SK-N-DZ (cell line): ENCODE data around the gene ZNF438. TPM values are rescaled to one million over a fixed set of nuclear protein-coding genes. Genes with fewer than 3 reads are reported as not detected.
"Not testable (repeated sequence)": the region's sequence is repeated elsewhere in the genome, so short reads cannot be mapped to it uniquely, and the experiment has no call there.

ENCODE experiments used
- DNase-seq: peaks from one replicate; pipeline ENCODE4 v3.0.0-alpha.2; 2015; ENCODE audit warnings: low spot score
- polyA plus RNA-seq, 2 experiments: library from polyadenylated mRNA; depleted of rRNA; stranded (reverse); fragments of >200 nt; gene quantifications; 2 replicates each; pipeline ENCODE4 v1.2.3, GENCODE V29; 2014

ZNF438 gene
- polyA plus RNA-seq (2014; cell fraction: cytosol; rRNA removed): 1.9 and 2.8 TPM in 2 replicates
- 1.5 and 2.9 TPM in 2 replicates for polyA plus RNA-seq (2014; cell fraction: nucleus; rRNA removed)

DNA sequence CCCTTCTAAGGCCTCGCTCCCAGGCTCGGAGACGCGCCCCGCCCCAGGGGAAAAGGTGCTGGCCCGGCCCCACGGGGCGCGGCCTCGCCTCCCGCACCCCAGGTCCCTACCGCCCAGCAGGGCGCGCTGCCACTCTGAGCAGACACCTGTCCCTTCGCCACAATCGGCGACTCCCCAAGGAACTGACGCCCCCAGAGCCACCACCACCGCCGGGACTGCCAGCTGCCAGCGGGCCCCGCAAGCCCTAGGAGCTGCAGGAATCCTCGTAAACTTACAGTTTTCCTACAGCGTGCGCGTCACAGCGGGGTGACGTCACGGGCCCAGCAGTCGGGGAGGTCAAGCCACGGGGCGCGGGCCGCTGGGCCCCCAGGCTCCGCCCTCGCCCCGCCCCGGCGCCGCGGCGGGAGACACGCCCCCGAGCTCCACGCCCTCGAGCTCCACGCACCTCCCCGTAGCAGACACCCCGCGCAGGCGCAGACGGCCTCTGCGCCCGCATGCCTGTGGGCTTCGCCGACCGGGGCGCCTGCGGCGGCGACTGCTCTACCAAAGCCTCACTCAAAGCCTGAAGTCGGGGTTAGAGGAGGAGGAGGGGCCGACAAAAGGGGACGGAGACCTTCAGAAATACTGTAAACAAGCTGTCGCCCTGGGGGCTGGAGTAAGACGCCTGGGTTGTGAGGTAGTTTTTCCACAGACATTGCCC is at the start of gene ZNF438:
TSS of gene ZNF438 (minus strand) at position 308 of the 700 bp plus-strand sequence. CDS start 154,831 bp downstream, outside the sequence.
- peak; percentile 90 for DNase-seq

DNA sequence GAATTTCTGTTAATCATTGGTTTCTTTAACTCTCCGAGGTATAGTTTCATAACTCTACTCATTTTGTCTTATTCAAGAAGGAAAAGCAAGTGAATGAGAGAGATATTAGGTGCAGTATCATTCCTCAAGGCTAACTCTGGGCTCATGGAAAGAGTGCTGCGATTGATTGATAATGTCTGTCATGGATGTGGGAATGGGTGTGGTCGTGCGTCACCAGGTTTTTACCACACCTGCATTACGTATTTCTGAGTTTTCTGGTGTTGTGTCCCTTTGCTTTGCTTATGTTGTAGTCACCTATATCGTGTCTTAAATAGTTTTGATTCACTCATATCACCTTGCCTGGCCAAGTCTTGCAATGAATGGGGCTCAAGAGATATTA is 44.9 kb upstream of the ZNF438 start:
- no peak for DNase-seq

DNA sequence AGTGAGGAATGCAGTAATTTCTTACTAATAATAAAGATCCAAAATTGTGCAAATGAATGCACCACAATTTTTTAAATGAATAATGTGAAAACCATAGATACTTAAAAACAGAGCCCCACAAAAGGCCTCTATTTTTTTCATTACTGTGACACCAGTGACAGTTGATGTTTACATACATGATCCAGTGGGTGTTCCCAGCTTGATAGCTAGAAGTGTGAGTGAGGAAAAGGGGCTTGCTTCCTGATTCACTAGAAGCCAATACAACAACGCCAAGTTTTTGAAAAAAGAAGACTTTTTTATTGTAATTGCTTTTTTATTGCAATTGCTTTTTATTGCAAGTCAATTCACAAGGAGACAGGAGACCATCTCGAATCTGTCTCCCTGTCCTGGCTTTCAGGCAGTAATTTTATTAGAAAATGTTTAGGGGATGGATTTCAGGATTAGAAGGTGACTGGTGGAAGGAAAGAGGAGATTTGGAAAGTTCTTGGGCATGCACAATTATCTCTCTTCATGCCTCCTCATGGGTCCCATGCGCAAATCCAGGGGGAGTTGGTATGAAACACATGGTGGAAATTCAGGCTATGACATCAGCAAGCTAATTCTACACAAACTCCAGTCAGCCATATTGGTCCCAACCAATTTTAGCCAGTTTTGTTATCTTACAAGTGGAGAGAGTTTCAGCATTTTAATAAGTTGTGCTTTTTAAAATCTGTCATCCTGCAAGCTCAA is 44.4 kb upstream of the ZNF438 start:
- no peak for DNase-seq

- no peak for DNase-seq
These were observed 43.8 kb upstream of the ZNF438 start for GRCh38 chr10:31075434-31075833.

GRCh38 chr10:31074722-31075086 is 43.0 kb upstream of the ZNF438 start:
- DNase-seq: no peak

DNA sequence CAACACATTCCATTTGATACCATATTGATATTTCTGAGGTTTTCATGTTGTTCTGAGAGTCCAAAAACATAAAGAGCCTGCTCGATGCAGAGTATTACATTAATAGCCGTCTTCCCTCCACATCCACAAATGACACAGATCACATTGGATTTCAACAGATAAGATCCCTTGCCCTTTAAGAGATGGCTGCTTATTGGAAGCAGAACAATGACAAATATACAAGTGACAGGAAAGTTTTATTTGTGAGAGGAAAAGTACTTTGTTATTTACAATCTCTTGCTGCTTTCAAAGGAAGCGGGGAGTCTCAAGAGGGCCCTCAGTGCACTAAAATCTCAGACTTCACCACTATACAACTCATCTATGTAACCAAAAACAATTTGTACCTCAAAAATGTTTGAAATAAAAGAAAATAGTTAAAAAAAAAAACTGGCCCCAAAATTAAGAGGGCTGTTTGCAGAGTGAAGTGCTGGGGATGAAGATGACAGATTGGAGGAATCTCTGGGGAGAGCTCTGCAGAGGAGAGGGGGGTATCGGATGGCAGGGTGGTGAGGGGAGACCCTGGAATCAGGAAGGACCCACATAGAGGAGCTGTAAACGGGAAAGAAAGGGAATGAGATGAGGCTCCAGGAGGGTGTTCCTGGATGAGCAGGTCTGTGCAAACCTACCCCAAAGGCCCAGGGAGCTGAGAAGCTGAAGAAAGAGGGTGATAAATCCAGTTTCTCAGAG is 42.5 kb upstream of the ZNF438 start:
- DNase-seq: no peak

- no peak for DNase-seq
These were observed 41.5 kb upstream of the ZNF438 start for GRCh38 chr10:31073211-31073610.

DNA sequence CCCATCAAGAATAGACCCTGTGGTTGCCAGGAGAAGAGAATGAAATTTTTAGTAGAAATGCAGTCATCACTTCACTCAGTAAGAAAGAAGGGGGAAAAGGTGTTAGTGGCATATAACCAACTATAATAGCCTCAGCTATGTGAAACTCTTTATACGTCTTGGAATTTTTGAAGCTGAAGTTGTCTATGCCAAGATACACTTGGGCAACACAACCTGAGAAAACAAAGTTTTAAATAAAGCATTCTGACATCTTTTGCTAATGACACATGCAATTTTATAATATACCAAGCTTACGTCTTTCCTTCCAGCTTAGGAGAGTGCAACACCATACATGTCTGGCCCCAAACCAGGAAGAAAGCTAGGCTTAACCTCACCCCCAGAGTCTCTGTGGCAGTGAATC is 40.8 kb upstream of the ZNF438 start:
- DNase-seq: no peak

DNA sequence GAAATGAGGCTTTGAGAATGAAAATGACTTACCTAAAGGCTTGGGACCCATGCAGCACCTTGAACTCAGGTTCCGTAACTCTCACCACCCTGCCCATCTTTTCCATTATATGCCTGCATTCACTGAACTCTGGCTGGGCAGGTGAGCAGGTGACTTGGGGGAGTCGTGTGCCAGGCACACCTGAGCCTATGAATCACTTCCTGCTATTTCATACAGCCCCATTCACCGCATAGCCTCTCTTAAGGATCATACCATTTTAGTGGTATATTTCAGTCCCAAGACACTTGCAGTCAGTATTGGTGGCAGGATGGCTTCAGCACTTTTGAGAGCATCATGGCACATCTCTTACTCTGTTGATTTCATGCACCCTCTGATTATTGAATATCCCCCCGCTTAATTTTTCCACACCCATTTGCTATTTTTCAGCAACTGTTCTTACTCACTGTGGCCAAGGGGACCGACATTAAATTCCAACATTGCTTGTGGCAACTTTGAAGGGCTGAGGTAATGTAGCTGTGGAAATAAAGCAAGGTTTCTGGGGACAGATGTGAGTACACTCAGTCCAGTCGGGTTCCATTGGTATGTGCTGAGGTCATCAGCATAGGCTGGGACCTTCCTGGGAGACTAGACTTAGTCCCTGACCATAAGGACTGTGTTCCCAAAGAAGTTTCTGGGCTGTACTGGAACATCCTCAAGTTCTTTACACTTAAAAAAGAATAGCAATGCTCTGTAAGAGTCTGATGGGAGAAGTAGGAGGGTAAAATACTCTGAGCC is 39.8 kb upstream of the ZNF438 start:
- no peak for DNase-seq

DNA sequence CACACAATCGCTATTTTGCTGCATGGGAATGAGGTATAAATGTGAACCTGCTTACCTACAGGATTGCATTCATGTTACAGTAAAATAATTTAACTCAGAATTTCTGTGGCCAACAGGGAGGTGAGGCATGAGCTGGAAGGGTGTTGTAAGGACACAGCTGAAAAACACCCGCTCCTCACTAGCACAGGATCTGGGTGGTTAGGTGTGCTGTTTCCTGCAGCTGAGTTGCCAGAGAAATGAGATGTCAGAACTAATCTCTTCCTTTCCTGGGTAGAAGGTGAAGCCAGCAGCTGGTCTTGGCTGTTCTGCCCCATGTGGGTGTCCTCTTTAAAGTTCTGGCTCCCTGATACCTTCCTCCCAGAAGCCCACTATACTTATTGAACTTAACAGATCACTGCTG is 39.0 kb upstream of the ZNF438 start:
- DNase-seq: no peak

DNA sequence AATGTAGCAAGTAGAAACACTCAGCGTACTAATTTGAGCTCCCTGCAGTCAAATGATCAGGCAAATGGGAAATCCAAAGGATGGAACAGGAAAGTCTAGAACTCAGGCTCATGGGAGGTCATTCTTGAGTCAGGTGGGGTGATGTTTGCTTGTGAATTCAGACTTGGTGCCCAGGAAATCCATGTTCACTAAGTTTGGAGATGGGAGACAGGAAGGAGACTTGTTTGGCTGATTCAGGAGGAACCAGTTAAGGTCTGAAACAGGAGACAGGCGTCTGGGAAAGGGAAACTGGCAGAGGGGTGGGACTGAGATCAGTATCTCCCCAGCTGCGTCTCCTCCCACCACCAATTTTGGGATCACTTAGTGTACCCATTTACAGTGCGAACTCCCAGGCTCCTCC is 38.4 kb upstream of the ZNF438 start:
- DNase-seq: no peak

- no peak for DNase-seq
These were observed 37.7 kb upstream of the ZNF438 start for GRCh38 chr10:31069411-31069810.

- no peak for DNase-seq
These were observed 32.7 kb upstream of the ZNF438 start for GRCh38 chr10:31064348-31064747.

- peak; percentile 16 for DNase-seq
These were observed 32.2 kb upstream of the ZNF438 start for GRCh38 chr10:31063841-31064240.

GRCh38 chr10:31062856-31063255 is 31.2 kb upstream of the ZNF438 start:
- no peak for DNase-seq

GRCh38 chr10:31061941-31062340 is 30.3 kb upstream of the ZNF438 start:
- no peak for DNase-seq

DNA sequence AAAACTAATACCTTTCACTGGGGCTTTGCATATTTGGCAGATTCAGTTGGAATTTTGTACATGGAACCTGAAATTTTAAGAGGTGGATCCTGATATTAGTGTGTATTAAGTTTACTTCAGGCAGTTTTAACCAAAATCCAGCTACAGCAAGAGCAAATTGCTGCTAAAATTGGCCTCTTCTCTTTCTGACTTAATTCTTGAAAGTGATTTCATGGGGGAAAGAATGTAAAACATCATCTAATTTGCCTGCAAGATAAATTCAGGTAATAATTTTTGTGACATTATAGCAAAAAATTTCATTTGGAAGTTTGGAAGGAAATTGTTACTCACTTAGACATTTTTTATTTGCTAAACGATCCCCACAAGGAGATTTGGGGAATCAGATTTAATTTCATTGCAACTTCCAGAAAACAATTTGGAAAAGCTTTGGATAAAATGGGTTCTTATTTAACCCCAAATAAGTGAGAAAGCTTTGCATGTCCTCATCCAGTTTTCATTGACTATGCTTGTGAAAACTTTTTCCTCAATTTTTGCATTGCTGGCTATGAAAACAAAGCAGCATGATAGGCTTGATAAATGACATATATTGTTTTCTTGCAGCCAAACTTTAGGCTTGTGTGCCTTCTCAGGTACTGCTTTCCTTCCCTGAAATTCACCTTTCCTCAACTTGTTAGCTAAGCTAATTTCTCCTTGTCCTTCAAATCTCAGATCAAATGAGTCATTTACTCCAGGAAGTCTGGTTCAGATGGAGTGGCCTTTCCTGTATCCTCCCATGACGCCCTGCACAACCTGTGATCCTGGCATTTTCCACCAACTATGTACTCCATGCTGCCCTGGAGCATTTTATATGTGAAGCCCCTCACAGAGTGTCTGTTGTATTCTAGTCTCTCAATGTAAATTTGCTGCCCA is 27.4 kb upstream of the ZNF438 start:
- DNase-seq: no peak

- not testable (repeated sequence) for DNase-seq
These were observed 25.0 kb upstream of the ZNF438 start for GRCh38 chr10:31056678-31057077.

DNA sequence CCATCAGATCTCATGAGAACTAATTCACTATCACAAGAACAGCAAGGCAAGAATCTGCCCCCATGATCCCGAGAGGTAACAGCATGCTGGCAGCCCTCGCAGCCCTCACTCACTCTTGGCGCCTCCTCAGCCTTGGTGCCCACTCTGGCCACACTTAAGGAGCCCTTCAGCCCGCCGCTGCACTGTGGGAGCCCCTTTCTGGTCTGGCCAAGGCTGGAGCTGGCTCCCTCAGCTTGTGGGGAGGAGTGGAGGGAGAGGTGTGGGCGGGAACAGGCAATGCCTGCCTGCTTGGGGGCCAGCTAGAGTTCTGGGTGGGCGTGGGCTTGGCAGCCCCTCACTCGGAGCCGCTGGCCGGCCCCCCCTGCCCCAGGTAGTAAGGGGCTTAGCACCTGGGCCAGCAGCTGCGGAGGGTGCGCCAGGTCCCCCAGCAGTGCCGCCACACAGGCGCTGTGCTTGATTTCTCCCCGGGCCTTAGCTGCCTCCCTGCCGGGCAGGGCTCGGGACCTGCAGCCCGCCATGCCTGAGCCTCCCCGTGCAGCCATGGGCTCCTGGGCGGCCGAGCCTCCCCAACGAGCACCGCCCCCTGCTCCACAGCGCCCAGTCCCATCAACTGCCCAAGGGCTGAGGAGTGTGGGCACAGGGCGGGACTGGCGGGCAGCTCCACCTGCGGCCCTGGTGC is 24.0 kb upstream of the ZNF438 start:
- no peak for DNase-seq

GRCh38 chr10:31051703-31052102 is 20.0 kb upstream of the ZNF438 start:
- DNase-seq: no peak
